RWPE2 (cell line): Measurements from ENCODE around the gene GH1.

Experiments used
- ATAC-seq: fragments of 200-7000 bp; cut with Tn5 transposase; 3 replicates; pipeline ENCODE4 v1.9.1; 2021; ENCODE audit warnings: low read depth
- DNase-seq: peaks from one replicate; pipeline ENCODE4 v3.0.0-alpha.2; 2020; ENCODE audit warnings: low spot score
- H3K27ac ChIP-seq: fragments of 450-650 bp; 2 replicates; pipeline ENCODE4 v1.5.1; 2017; ENCODE audit warnings: mild to moderate bottlenecking; ENCODE audit not compliant: poor library complexity, severe bottlenecking
- H3K27me3 ChIP-seq: fragments of 250-450 bp; sonication (Bioruptor Pico); 2 replicates; pipeline ENCODE4 v1.5.1; 2021; ENCODE audit warnings: mild to moderate bottlenecking, moderate library complexity; ENCODE audit not compliant: insufficient read depth, poor library complexity, severe bottlenecking
- H3K36me3 ChIP-seq: fragments of 250-450 bp; sonication (Bioruptor Pico); 2 replicates; pipeline ENCODE4 v1.5.1; 2020; ENCODE audit warnings: low read depth, mild to moderate bottlenecking, moderate library complexity
- H3K4me1 ChIP-seq: fragments of 250-450 bp; sonication (Bioruptor Pico); 2 replicates; pipeline ENCODE4 v1.5.1; 2021; ENCODE audit warnings: mild to moderate bottlenecking, moderate library complexity; ENCODE audit not compliant: insufficient read depth, poor library complexity, severe bottlenecking
- H3K4me3 ChIP-seq: fragments of 250-450 bp; sonication (Bioruptor Pico); 2 replicates; pipeline ENCODE4 v1.5.1; 2021; ENCODE audit warnings: mild to moderate bottlenecking, moderate library complexity; ENCODE audit not compliant: severe bottlenecking
- H3K9me3 ChIP-seq: fragments of 250-450 bp; sonication (Bioruptor Pico); 2 replicates; pipeline ENCODE4 v1.5.1; 2021; ENCODE audit warnings: mild to moderate bottlenecking, moderate library complexity; ENCODE audit not compliant: severe bottlenecking
- CTCF ChIP-seq: fragments of 450-650 bp; IDR thresholded peaks from one replicate; pipeline ENCODE4 v1.5.1; 2017; ENCODE audit warnings: mild to moderate bottlenecking, moderate library complexity; ENCODE audit not compliant: poor library complexity, severe bottlenecking

The GH1 gene

DNA sequence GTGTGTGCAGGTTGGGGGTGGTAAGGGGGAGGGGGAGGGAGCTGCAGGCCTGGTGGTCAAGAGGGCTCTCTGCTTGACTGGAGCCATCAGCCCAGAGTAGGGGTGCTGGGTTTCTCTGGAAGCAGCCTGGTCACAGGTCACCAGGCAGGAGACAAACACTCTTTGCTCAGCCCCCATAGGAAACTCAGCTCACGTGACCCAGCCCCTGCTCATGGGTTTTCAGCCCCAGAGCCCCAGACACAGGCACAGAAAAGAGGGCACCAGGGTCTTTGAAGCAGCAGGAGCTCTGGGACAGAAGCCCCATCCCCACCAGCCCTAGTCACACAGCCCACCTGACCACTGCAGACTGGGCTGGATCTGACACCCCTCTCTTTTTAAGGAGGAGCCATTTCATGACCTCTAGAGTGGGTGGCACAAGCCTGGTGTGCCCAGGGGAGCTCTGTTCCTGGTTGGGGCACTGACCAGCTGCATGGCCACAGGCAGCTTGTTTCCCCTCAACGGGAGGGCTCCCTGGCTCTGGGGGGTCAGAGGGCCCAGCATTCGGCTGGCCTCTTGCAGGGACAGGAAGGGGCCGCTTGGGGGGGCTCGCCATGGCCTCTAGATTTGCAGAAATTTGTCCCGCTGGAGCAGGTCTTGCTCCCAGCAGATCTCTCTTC, 27.3 kb upstream of the GH1 start:
- TF ChIP-seq CTCF, result no peak

GRCh38 chr17:63944736-63945499, 26.3 kb upstream of the GH1 start:
- no peak for TF ChIP-seq CTCF
- H3K36me3 ChIP-seq, result no peaks in the 10 kb centered on the region
- no peak overlapping the region for H3K4me3 ChIP-seq
- no peaks in the 10 kb centered on the region for H3K9me3 ChIP-seq
- peak; percentile 49 for DNase-seq
- H3K27me3 ChIP-seq, result no peaks in the 10 kb centered on the region
- H3K27ac ChIP-seq, result no peak overlapping the region
- H3K4me1 ChIP-seq, result no peaks in the 10 kb centered on the region
- no peak for ATAC-seq

More for the DNA sequence above, 27.3 kb upstream of the GH1 start:
- Histone ChIP-seq H3K9me3 (no peaks in the 10 kb centered on the region), H3K27ac (no peak overlapping the region), H3K4me3 (no peak overlapping the region), H3K36me3 (no peaks in the 10 kb centered on the region), H3K4me1 (no peaks in the 10 kb centered on the region), H3K27me3 (no peaks in the 10 kb centered on the region)
- DNase-seq (peak; percentile 30), ATAC-seq (no peak)

- H3K36me3 ChIP-seq, result no peaks in the 10 kb centered on the region
- DNase-seq, result no peak
These were observed 25.1 kb upstream of the GH1 start for GRCh38 chr17:63943745-63944144.

GRCh38 chr17:63942309-63942985, 23.8 kb upstream of the GH1 start:
- Histone ChIP-seq H3K4me1 (no peaks in the 10 kb centered on the region), H3K9me3 (no peaks in the 10 kb centered on the region), H3K27ac (no peak overlapping the region), H3K4me3 (no peak overlapping the region), H3K27me3 (no peaks in the 10 kb centered on the region), H3K36me3 (no peaks in the 10 kb centered on the region)
- no peak for TF ChIP-seq CTCF
- no peak for ATAC-seq
- no peak for DNase-seq

More at GRCh38 chr17:63943745-63944144, 25.1 kb upstream of the GH1 start:
- H3K9me3 ChIP-seq, result no peaks in the 10 kb centered on the region
- H3K27me3 ChIP-seq, result no peaks in the 10 kb centered on the region
- H3K27ac ChIP-seq, result no peak overlapping the region
- no peak for TF ChIP-seq CTCF
- H3K4me3 ChIP-seq, result no peak overlapping the region
- H3K4me1 ChIP-seq, result no peaks in the 10 kb centered on the region
- ATAC-seq, result no peak
